GM23338 (cell line): ENCODE measurements around the gene NAPA. TPM values are rescaled to one million over a fixed set of nuclear protein-coding genes. Genes with fewer than 3 reads are reported as not detected.

Experiments used
- ATAC-seq: fragments of 200-7000 bp; cut with Tn5 transposase; 3 replicates; pipeline ENCODE4 v1.9.1; 2020
- DNase-seq: peaks from one replicate; pipeline ENCODE4 v3.0.0-alpha.2; 2015; ENCODE audit warnings: low spot score
- H2AFZ ChIP-seq: fragments of 200-600 bp; sonication (generic); 2 replicates; pipeline ENCODE4 v1.8.0; 2016; ENCODE audit warnings: antibody characterized with exemption, mild to moderate bottlenecking, moderate library complexity
- H3F3A ChIP-seq: fragments of 200-600 bp; sonication (generic); replicated peaks from 2 replicates; pipeline ENCODE4 v1.8.0; 2017; ENCODE audit warnings: antibody characterized with exemption, mixed run types, low read depth
- H3K27ac ChIP-seq: fragments of 200-600 bp; sonication (generic); 2 replicates; pipeline ENCODE4 v1.6.1; 2016; ENCODE audit warnings: low read depth
- H3K27me3 ChIP-seq: fragments of 200-600 bp; sonication (generic); 2 replicates; pipeline ENCODE4 v1.8.0; 2016; ENCODE audit warnings: mild to moderate bottlenecking, mixed run types, moderate library complexity; ENCODE audit not compliant: insufficient read depth
- H3K36me3 ChIP-seq: fragments of 200-600 bp; sonication (generic); 2 replicates; pipeline ENCODE4 v1.8.0; 2016; ENCODE audit warnings: mild to moderate bottlenecking; ENCODE audit not compliant: insufficient read depth
- H3K4me1 ChIP-seq: fragments of 200-600 bp; sonication (generic); 2 replicates; pipeline ENCODE4 v1.8.0; 2016; ENCODE audit warnings: mild to moderate bottlenecking, moderate library complexity; ENCODE audit not compliant: insufficient read depth
- H3K4me2 ChIP-seq: fragments of 200-600 bp; sonication (generic); 2 replicates; pipeline ENCODE4 v1.7.1; 2017; ENCODE audit warnings: mixed run types
- H3K4me3 ChIP-seq: fragments of 200-600 bp; sonication (generic); 2 replicates; pipeline ENCODE4 v1.6.1; 2016; ENCODE audit warnings: mixed run types
- H3K79me2 ChIP-seq: fragments of 200-600 bp; sonication (generic); replicated peaks from 2 replicates; pipeline ENCODE4 v1.8.0; 2017; ENCODE audit warnings: mild to moderate bottlenecking; ENCODE audit not compliant: insufficient read depth
- H3K9me2 ChIP-seq: fragments of 200-600 bp; sonication (generic); 2 replicates; pipeline ENCODE4 v1.8.0; 2017; ENCODE audit not compliant: insufficient read depth
- H4K20me1 ChIP-seq: fragments of 200-600 bp; sonication (generic); replicated peaks from 2 replicates; pipeline ENCODE4 v1.8.0; 2017; ENCODE audit warnings: mild to moderate bottlenecking; ENCODE audit not compliant: insufficient read depth
- H3K27ac Mint-ChIP-seq: 2 replicates; pipeline ENCODE4 v1.8.0; 2020; ENCODE audit warnings: inconsistent platforms, mild to moderate bottlenecking, moderate library complexity, mixed read lengths
- H3K27me3 Mint-ChIP-seq: 3 replicates; pipeline ENCODE4 v1.8.0; 2022; ENCODE audit warnings: low read depth, mild to moderate bottlenecking, moderate library complexity, mixed read lengths, inconsistent platforms; ENCODE audit not compliant: insufficient read depth, poor library complexity
- H3K36me3 Mint-ChIP-seq: 3 replicates; pipeline ENCODE4 v1.8.0; 2021; ENCODE audit warnings: low read depth, mild to moderate bottlenecking, inconsistent platforms, moderate library complexity, mixed read lengths
- H3K4me1 Mint-ChIP-seq: 3 replicates; pipeline ENCODE4 v1.8.0; 2020; ENCODE audit warnings: mild to moderate bottlenecking, inconsistent platforms, mixed read lengths
- H3K4me3 Mint-ChIP-seq: 3 replicates; pipeline ENCODE4 v1.8.0; 2021; ENCODE audit warnings: moderate library complexity, mild to moderate bottlenecking, inconsistent platforms, mixed read lengths
- H3K9me3 Mint-ChIP-seq: 3 replicates; pipeline ENCODE4 v1.8.0; 2020; ENCODE audit warnings: moderate library complexity, mild to moderate bottlenecking, inconsistent platforms, mixed read lengths
- CREB1 ChIP-seq: fragments of 250-450 bp; sonication (Bioruptor Pico); IDR thresholded peaks from 2 replicates; pipeline ENCODE4 v1.5.0; 2020; ENCODE audit warnings: low read depth, mild to moderate bottlenecking, moderate library complexity
- ETS1 ChIP-seq: IDR thresholded peaks from 2 replicates; pipeline ENCODE4 v1.6.1; 2016; ENCODE audit warnings: antibody characterized with exemption
- EZH2 ChIP-seq: fragments of 200-600 bp; sonication (generic); IDR thresholded peaks from one replicate; pipeline ENCODE4 v1.8.0; 2017; ENCODE audit warnings: antibody characterized with exemption, mild to moderate bottlenecking, low read depth; ENCODE audit not compliant: unreplicated experiment
- NANOG ChIP-seq: IDR thresholded peaks from 2 replicates; pipeline ENCODE4 v1.6.1; 2016; ENCODE audit warnings: antibody characterized with exemption, borderline replicate concordance
- POLR2AphosphoS5 ChIP-seq: IDR thresholded peaks from 2 replicates; pipeline ENCODE4 v1.6.1; 2016; ENCODE audit warnings: antibody characterized with exemption, low read depth
- REST ChIP-seq: IDR thresholded peaks from one replicate; pipeline ENCODE4 v1.6.1; 2018; ENCODE audit warnings: antibody characterized with exemption; ENCODE audit not compliant: unreplicated experiment
- ZNF114 ChIP-seq: fragments of 250-450 bp; sonication (Bioruptor Pico); IDR thresholded peaks from 2 replicates; pipeline ENCODE4 v1.5.0; 2020; ENCODE audit warnings: mild to moderate bottlenecking, moderate library complexity
- ZNF331 ChIP-seq: fragments of 250-450 bp; sonication (Bioruptor Pico); IDR thresholded peaks from 2 replicates; pipeline ENCODE4 v1.5.0; 2020; ENCODE audit warnings: low read depth, mild to moderate bottlenecking, moderate library complexity
- polyA plus RNA-seq: library from polyadenylated mRNA; unstranded; fragments of >200 nt; fragmentation: Nextera tagmentation; extraction: Ambion mirVana; gene quantifications from 2 replicates; pipeline ENCODE4 v1.2.1, GENCODE V29; 2016
- total RNA-seq: library from RNA; depleted of rRNA; stranded (reverse); fragments of >200 nt; shearing (Covaris generic); gene quantifications from 2 replicates; pipeline ENCODE4 v1.2.3, GENCODE V29; 2014

NAPA gene
- total and polyA plus RNA-seq, 2 experiments from 2014 or later: 52.0 to 72.1 TPM

GRCh38 chr19:47539747-47540311 lies 25.0 kb upstream of the NAPA start (continued):
- TF ChIP-seq ZNF331 (CRISPR knock-in tag) (no peak), REST (no peak), EZH2 (no peak), ETS1 (no peak), NANOG (no peak), ZNF114 (CRISPR knock-in tag) (no peak), POLR2AphosphoS5 (no peak), CREB1 (CRISPR knock-in tag) (no peak)

- no peak overlapping the region for H3K4me2 ChIP-seq
- no peaks in the 10 kb centered on the region for H3K9me2 ChIP-seq
- Mint-ChIP-seq H3K27me3 (peaks cover 6% of the 10 kb centered on the region), H3K36me3 (no peaks in the 10 kb centered on the region), H3K4me1 (peaks cover 5% of the 10 kb centered on the region; the same call in 1 of the 3 replicates), H3K27ac (no peak overlapping the region), H3K9me3 (peaks cover 8% of the 10 kb centered on the region; the same call in 2 of the 3 replicates), H3K4me3 (no peak overlapping the region)
- ATAC-seq: no peak
- no peak for DNase-seq
- no peaks in the 10 kb centered on the region for H3K36me3 ChIP-seq
- H3K4me1 ChIP-seq: no peaks in the 10 kb centered on the region
- H2AFZ ChIP-seq: no peak overlapping the region
- no peaks in the 10 kb centered on the region for H3K27me3 ChIP-seq
- H3K79me2 ChIP-seq: no peaks in the 10 kb centered on the region
- no peak overlapping the region for H3K27ac ChIP-seq
- no peaks in the 10 kb centered on the region for H4K20me1 ChIP-seq
- no peaks in the 10 kb centered on the region; the same call in 1 of the 2 replicates for H3F3A ChIP-seq
- H3K4me3 ChIP-seq: no peak overlapping the region
- TF ChIP-seq POLR2AphosphoS5 (no peak), REST (no peak), ETS1 (no peak)
Measured at GRCh38 chr19:47538812-47539211, 23.9 kb upstream of the NAPA start.
